GM23338 (cell line): ENCODE results near the gene PKM. TPM values are rescaled to one million over a fixed set of nuclear protein-coding genes. Genes with fewer than 3 reads are reported as not detected.

Experiments
- ATAC-seq: fragments of 200-7000 bp; cut with Tn5 transposase; 3 replicates; pipeline ENCODE4 v1.9.1; 2020
- DNase-seq: peaks from one replicate; pipeline ENCODE4 v3.0.0-alpha.2; 2015; ENCODE audit warnings: low spot score
- H2AFZ ChIP-seq: fragments of 200-600 bp; sonication (generic); 2 replicates; pipeline ENCODE4 v1.8.0; 2016; ENCODE audit warnings: antibody characterized with exemption, mild to moderate bottlenecking, moderate library complexity
- H3F3A ChIP-seq: fragments of 200-600 bp; sonication (generic); replicated peaks from 2 replicates; pipeline ENCODE4 v1.8.0; 2017; ENCODE audit warnings: antibody characterized with exemption, mixed run types, low read depth
- H3K27ac ChIP-seq: fragments of 200-600 bp; sonication (generic); 2 replicates; pipeline ENCODE4 v1.6.1; 2016; ENCODE audit warnings: low read depth
- H3K27me3 ChIP-seq: fragments of 200-600 bp; sonication (generic); 2 replicates; pipeline ENCODE4 v1.8.0; 2016; ENCODE audit warnings: mild to moderate bottlenecking, mixed run types, moderate library complexity; ENCODE audit not compliant: insufficient read depth
- H3K36me3 ChIP-seq: fragments of 200-600 bp; sonication (generic); 2 replicates; pipeline ENCODE4 v1.8.0; 2016; ENCODE audit warnings: mild to moderate bottlenecking; ENCODE audit not compliant: insufficient read depth
- H3K4me1 ChIP-seq: fragments of 200-600 bp; sonication (generic); 2 replicates; pipeline ENCODE4 v1.8.0; 2016; ENCODE audit warnings: mild to moderate bottlenecking, moderate library complexity; ENCODE audit not compliant: insufficient read depth
- H3K4me2 ChIP-seq: fragments of 200-600 bp; sonication (generic); 2 replicates; pipeline ENCODE4 v1.7.1; 2017; ENCODE audit warnings: mixed run types
- H3K4me3 ChIP-seq: fragments of 200-600 bp; sonication (generic); 2 replicates; pipeline ENCODE4 v1.6.1; 2016; ENCODE audit warnings: mixed run types
- H3K79me2 ChIP-seq: fragments of 200-600 bp; sonication (generic); replicated peaks from 2 replicates; pipeline ENCODE4 v1.8.0; 2017; ENCODE audit warnings: mild to moderate bottlenecking; ENCODE audit not compliant: insufficient read depth
- H3K9me2 ChIP-seq: fragments of 200-600 bp; sonication (generic); 2 replicates; pipeline ENCODE4 v1.8.0; 2017; ENCODE audit not compliant: insufficient read depth
- H4K20me1 ChIP-seq: fragments of 200-600 bp; sonication (generic); replicated peaks from 2 replicates; pipeline ENCODE4 v1.8.0; 2017; ENCODE audit warnings: mild to moderate bottlenecking; ENCODE audit not compliant: insufficient read depth
- H3K27ac Mint-ChIP-seq: 2 replicates; pipeline ENCODE4 v1.8.0; 2020; ENCODE audit warnings: inconsistent platforms, mild to moderate bottlenecking, moderate library complexity, mixed read lengths
- H3K27me3 Mint-ChIP-seq: 3 replicates; pipeline ENCODE4 v1.8.0; 2022; ENCODE audit warnings: low read depth, mild to moderate bottlenecking, moderate library complexity, mixed read lengths, inconsistent platforms; ENCODE audit not compliant: insufficient read depth, poor library complexity
- H3K36me3 Mint-ChIP-seq: 3 replicates; pipeline ENCODE4 v1.8.0; 2021; ENCODE audit warnings: low read depth, mild to moderate bottlenecking, inconsistent platforms, moderate library complexity, mixed read lengths
- H3K4me1 Mint-ChIP-seq: 3 replicates; pipeline ENCODE4 v1.8.0; 2020; ENCODE audit warnings: mild to moderate bottlenecking, inconsistent platforms, mixed read lengths
- H3K4me3 Mint-ChIP-seq: 3 replicates; pipeline ENCODE4 v1.8.0; 2021; ENCODE audit warnings: moderate library complexity, mild to moderate bottlenecking, inconsistent platforms, mixed read lengths
- H3K9me3 Mint-ChIP-seq: 3 replicates; pipeline ENCODE4 v1.8.0; 2020; ENCODE audit warnings: moderate library complexity, mild to moderate bottlenecking, inconsistent platforms, mixed read lengths
- CREB1 ChIP-seq: fragments of 250-450 bp; sonication (Bioruptor Pico); IDR thresholded peaks from 2 replicates; pipeline ENCODE4 v1.5.0; 2020; ENCODE audit warnings: low read depth, mild to moderate bottlenecking, moderate library complexity
- CTCF ChIP-seq, 2 experiments: fragments of 200-600 bp in 1 of 2; sonication (generic) in 1 of 2; conservative IDR thresholded peaks; 2 replicates each; pipeline versions ENCODE4 v1.5.1 to v1.6.1; 2016 to 2017; ENCODE audit warnings: antibody characterized with exemption in 2 of 2, low read depth in 2 of 2, mild to moderate bottlenecking in 2 of 2, moderate library complexity in 1 of 2
- EZH2phosphoT487 ChIP-seq: fragments of 200-600 bp; sonication (generic); IDR thresholded peaks from one replicate; pipeline ENCODE4 v1.8.1; 2018; ENCODE audit warnings: antibody characterized with exemption; ENCODE audit not compliant: unreplicated experiment
- JUNB ChIP-seq: IDR thresholded peaks from one replicate; pipeline ENCODE4 v1.6.1; 2016; ENCODE audit warnings: antibody characterized with exemption; ENCODE audit not compliant: unreplicated experiment
- NANOG ChIP-seq: IDR thresholded peaks from 2 replicates; pipeline ENCODE4 v1.6.1; 2016; ENCODE audit warnings: antibody characterized with exemption, borderline replicate concordance
- POLR2AphosphoS5 ChIP-seq: IDR thresholded peaks from 2 replicates; pipeline ENCODE4 v1.6.1; 2016; ENCODE audit warnings: antibody characterized with exemption, low read depth
- REST ChIP-seq: IDR thresholded peaks from one replicate; pipeline ENCODE4 v1.6.1; 2018; ENCODE audit warnings: antibody characterized with exemption; ENCODE audit not compliant: unreplicated experiment
- STAT1 ChIP-seq: IDR thresholded peaks from one replicate; pipeline ENCODE4 v1.6.1; 2016; ENCODE audit warnings: antibody characterized with exemption; ENCODE audit not compliant: unreplicated experiment
- ZNF114 ChIP-seq: fragments of 250-450 bp; sonication (Bioruptor Pico); IDR thresholded peaks from 2 replicates; pipeline ENCODE4 v1.5.0; 2020; ENCODE audit warnings: mild to moderate bottlenecking, moderate library complexity
- ZNF331 ChIP-seq: fragments of 250-450 bp; sonication (Bioruptor Pico); IDR thresholded peaks from 2 replicates; pipeline ENCODE4 v1.5.0; 2020; ENCODE audit warnings: low read depth, mild to moderate bottlenecking, moderate library complexity
- polyA plus RNA-seq: library from polyadenylated mRNA; unstranded; fragments of >200 nt; fragmentation: Nextera tagmentation; extraction: Ambion mirVana; gene quantifications from 2 replicates; pipeline ENCODE4 v1.2.1, GENCODE V29; 2016
- total RNA-seq: library from RNA; depleted of rRNA; stranded (reverse); fragments of >200 nt; shearing (Covaris generic); gene quantifications from 2 replicates; pipeline ENCODE4 v1.2.3, GENCODE V29; 2014

Gene PKM
- total and polyA plus RNA-seq, 2 experiments from 2014 or later: 432 to 1,137 TPM

- no peak for TF ChIP-seq JUNB
- TF ChIP-seq CTCF (conservative IDR thresholded peaks at IDR 0.05; ENCODE audit: low read depth in 2 of 2): no peak
- no peak for TF ChIP-seq REST
- no peak for TF ChIP-seq POLR2AphosphoS5
These were observed 69.4 kb downstream of the PKM start (continued) for GRCh38 chr15:72161361-72162132.

GRCh38 chr15:72160696-72161245 is 70.2 kb downstream of the PKM start:
- Mint-ChIP-seq H3K27me3 (peaks cover 2% of the 10 kb centered on the region), H3K36me3 (no peaks in the 10 kb centered on the region), H3K4me3 (no peak overlapping the region), H3K9me3 (no peaks in the 10 kb centered on the region), H3K27ac (no peak overlapping the region), H3K4me1 (peaks cover 6% of the 10 kb centered on the region)
- Histone ChIP-seq H2AFZ (no peak overlapping the region), H4K20me1 (no peaks in the 10 kb centered on the region), H3K79me2 (no peaks in the 10 kb centered on the region), H3K9me2 (no peaks in the 10 kb centered on the region), H3K4me3 (no peak overlapping the region), H3K27me3 (no peaks in the 10 kb centered on the region), H3K4me2 (no peak overlapping the region), H3K27ac (no peak overlapping the region), H3K4me1 (no peaks in the 10 kb centered on the region; the same call in 1 of the 2 replicates), H3K36me3 (no peaks in the 10 kb centered on the region), H3F3A (no peaks in the 10 kb centered on the region)
- TF ChIP-seq JUNB: no peak
- no peak for DNase-seq
- no peak for ATAC-seq

- H3K4me2 ChIP-seq: no peak overlapping the region
- H3K4me1 ChIP-seq: peaks cover 7% of the 10 kb centered on the region
- H3K4me3 ChIP-seq: no peak overlapping the region
- H3K27ac ChIP-seq: no peak overlapping the region
- no peak for TF ChIP-seq EZH2phosphoT487
- no peak for TF ChIP-seq CREB1 (CRISPR knock-in tag)
- no peak for TF ChIP-seq ZNF331 (CRISPR knock-in tag)
- TF ChIP-seq ZNF114: no peak
- no peak for TF ChIP-seq STAT1
- TF ChIP-seq NANOG: no peak
- no peak for TF ChIP-seq CTCF (conservative IDR thresholded peaks at IDR 0.05; ENCODE audit: low read depth in 2 of 2)
- no peak for TF ChIP-seq POLR2AphosphoS5
- DNase-seq (no peak), ATAC-seq (no peak)
- no peaks in the 10 kb centered on the region for H3K79me2 ChIP-seq
- H3K4me3 Mint-ChIP-seq: no peak overlapping the region
- no peaks in the 10 kb centered on the region for H3K36me3 Mint-ChIP-seq
- no peaks in the 10 kb centered on the region; the same call in 1 of the 2 replicates for H4K20me1 ChIP-seq
- no peaks in the 10 kb centered on the region for H3K36me3 ChIP-seq
- no peak overlapping the region for H2AFZ ChIP-seq
- H3K27ac Mint-ChIP-seq: no peak overlapping the region
- H3K9me2 ChIP-seq: no peaks in the 10 kb centered on the region
- H3K9me3 Mint-ChIP-seq: no peaks in the 10 kb centered on the region
- H3K27me3 Mint-ChIP-seq: peaks cover 8% of the 10 kb centered on the region
- no peaks in the 10 kb centered on the region for H3K27me3 ChIP-seq
- H3K4me1 Mint-ChIP-seq: peaks cover 15% of the 10 kb centered on the region
- no peaks in the 10 kb centered on the region for H3F3A ChIP-seq
These were observed 74.1 kb downstream of the PKM start for GRCh38 chr15:72156928-72157327.
